K562 (cell line): ENCODE measurements around the gene TCAP. TPM values are rescaled to one million over a fixed set of nuclear protein-coding genes. Genes with fewer than 3 reads are reported as not detected.

Experiments
- BHLHE40 ChIP-seq: IDR thresholded peaks from 2 replicates; pipeline ENCODE4 v1.6.1; 2011; ENCODE audit warnings: low read length, improper control_type of control experiment
- CEBPG ChIP-seq, 3 experiments: fragments of 200-800 bp in 1 of 3; sonication (Bioruptor generic) in 1 of 3; sonication (generic) in 1 of 3; formaldehyde crosslinking in 1 of 3; IDR thresholded peaks in 2 of 3; conservative IDR thresholded peaks in 1 of 3; 2 replicates each; pipeline versions ENCODE4 v1.6.1 to v1.8.0; 2016 to 2022; ENCODE audit warnings: missing compliant biosample characterization in 2 of 3, missing genetic modification characterization in 2 of 3, mild to moderate bottlenecking in 1 of 3, missing genetic modification reagents in 1 of 3
- CTBP1 ChIP-seq: fragments of 450-650 bp; IDR thresholded peaks from 2 replicates; pipeline ENCODE4 v1.6.1; 2016; ENCODE audit warnings: borderline replicate concordance
- CXXC5 ChIP-seq: fragments of 250-450 bp; sonication (Bioruptor Pico); IDR thresholded peaks from 2 replicates; pipeline ENCODE4 v1.8.0; 2022; ENCODE audit warnings: inconsistent platforms, mild to moderate bottlenecking, moderate library complexity
- EP400 ChIP-seq: fragments of 450-650 bp; IDR thresholded peaks from 2 replicates; pipeline ENCODE4 v1.6.1; 2017; ENCODE audit warnings: antibody characterized with exemption, mild to moderate bottlenecking, moderate library complexity
- FOXJ2 ChIP-seq: fragments of 200-800 bp; sonication (Bioruptor generic); IDR thresholded peaks from 2 replicates; pipeline ENCODE4 v1.6.1; 2016; ENCODE audit warnings: missing genetic modification characterization, missing compliant biosample characterization
- KDM1A ChIP-seq, 2 experiments: fragments of 450-650 bp; IDR thresholded peaks; 2 replicates each; pipeline ENCODE4 v1.6.1; 2016; ENCODE audit warnings: mild to moderate bottlenecking in 2 of 2
- MCM3 ChIP-seq: fragments of 450-650 bp; IDR thresholded peaks from 2 replicates; pipeline ENCODE4 v1.6.1; 2016
- MTA3 ChIP-seq: fragments of 450-650 bp; formaldehyde crosslinking; IDR thresholded peaks from 2 replicates; pipeline ENCODE4 v1.6.1; 2017; ENCODE audit warnings: mild to moderate bottlenecking, borderline replicate concordance
- OTX1 ChIP-seq: fragments of 450-650 bp; formaldehyde crosslinking; IDR thresholded peaks from 2 replicates; pipeline ENCODE4 v1.4.0; 2022; ENCODE audit warnings: mild to moderate bottlenecking
- SREBF1 ChIP-seq: fragments of 150-350 bp; IDR thresholded peaks from 2 replicates; pipeline ENCODE4 v1.6.1; 2014; ENCODE audit warnings: antibody characterized with exemption, low read depth, low read length, borderline replicate concordance
- SRF ChIP-seq, 2 experiments: fragments of 250-450, 450-650 bp in 1 of 2; sonication (Bioruptor Pico) in 1 of 2; sonication (generic) in 1 of 2; formaldehyde crosslinking; IDR thresholded peaks; 2 replicates each; pipeline versions ENCODE4 v1.5.0 to v1.5.1; 2020 to 2022; ENCODE audit warnings: mild to moderate bottlenecking in 1 of 2, missing genetic modification reagents in 1 of 2
- SUPT5H ChIP-seq: fragments of 450-650 bp; IDR thresholded peaks from 2 replicates; pipeline ENCODE4 v1.6.1; 2016
- ZC3H4 ChIP-seq: sonication (generic); formaldehyde crosslinking; IDR thresholded peaks from 2 replicates; pipeline ENCODE4 v1.9.0; 2021; ENCODE audit warnings: missing genetic modification reagents, borderline replicate concordance
- ZNF239 ChIP-seq: fragments of 250-450 bp; sonication (Bioruptor Pico); IDR thresholded peaks from 2 replicates; pipeline ENCODE4 v1.4.0; 2020; ENCODE audit warnings: mild to moderate bottlenecking
- ZNF253 ChIP-seq: fragments of 250-450 bp; sonication (Bioruptor Pico); conservative IDR thresholded peaks from 2 replicates; pipeline ENCODE4 v1.6.1; 2021; ENCODE audit warnings: mild to moderate bottlenecking
- ZNF764 ChIP-seq: fragments of 250-450 bp; sonication (Bioruptor Pico); IDR thresholded peaks from 2 replicates; pipeline ENCODE4 v1.4.0; 2020; ENCODE audit warnings: low read depth, mild to moderate bottlenecking, moderate library complexity
- ZZZ3 ChIP-seq: fragments of 450-650 bp; IDR thresholded peaks from 2 replicates; pipeline ENCODE4 v1.6.1; 2016; ENCODE audit warnings: antibody characterized with exemption, mild to moderate bottlenecking, moderate library complexity
- polyA plus RNA-seq, 8 experiments: library from polyadenylated mRNA; depleted of rRNA in 4 of 8; stranded (reverse) in 5 of 8; unstranded in 3 of 8; fragments of >200 nt; fragmentation: Nextera tagmentation in 2 of 8; fragmentation: Illumina TruSeq in 1 of 8; extraction: Ambion mirVana in 2 of 8; extraction: Trizol in 1 of 8; gene quantifications; 2 replicates each; pipeline versions ENCODE4 v1.2.1 to v1.2.3, GENCODE V29; 2011 to 2014; ENCODE audit warnings: inconsistent platforms in 1 of 8, missing spikeins in 1 of 8
- total RNA-seq, 7 experiments: library from RNA; depleted of rRNA in 6 of 7; stranded (reverse); fragments of >200 nt in 6 of 7; fragmentation: Illumina TruSeq in 2 of 7; extraction: Trizol in 2 of 7; gene quantifications; 2 replicates each; pipeline versions ENCODE4 v1.2.1 to v1.2.3, GENCODE V29; 2011 to 2021; ENCODE audit warnings: low replicate concordance in 1 of 7
- TF ChIP-seq, protein P1 (sequence below): fragments of 450-650 bp; IDR thresholded peaks from 2 replicates; pipeline ENCODE4 v1.7.1; 2018; ENCODE audit warnings: mild to moderate bottlenecking, low read depth; ENCODE audit not compliant: partially characterized antibody
- TF ChIP-seq, protein P2 (sequence below): fragments of 450-650 bp; IDR thresholded peaks from 2 replicates; pipeline ENCODE4 v1.6.1; 2014; ENCODE audit warnings: low read depth, mild to moderate bottlenecking, moderate library complexity, borderline replicate concordance

Gene TCAP
- total and polyA plus RNA-seq, 9 of the 15 experiments (the other 6 are each of a cell fraction or from before 2014, with no cell fraction given) = 0.33 to 1.4 (median 0.82) TPM; not detected in 2

DNA sequence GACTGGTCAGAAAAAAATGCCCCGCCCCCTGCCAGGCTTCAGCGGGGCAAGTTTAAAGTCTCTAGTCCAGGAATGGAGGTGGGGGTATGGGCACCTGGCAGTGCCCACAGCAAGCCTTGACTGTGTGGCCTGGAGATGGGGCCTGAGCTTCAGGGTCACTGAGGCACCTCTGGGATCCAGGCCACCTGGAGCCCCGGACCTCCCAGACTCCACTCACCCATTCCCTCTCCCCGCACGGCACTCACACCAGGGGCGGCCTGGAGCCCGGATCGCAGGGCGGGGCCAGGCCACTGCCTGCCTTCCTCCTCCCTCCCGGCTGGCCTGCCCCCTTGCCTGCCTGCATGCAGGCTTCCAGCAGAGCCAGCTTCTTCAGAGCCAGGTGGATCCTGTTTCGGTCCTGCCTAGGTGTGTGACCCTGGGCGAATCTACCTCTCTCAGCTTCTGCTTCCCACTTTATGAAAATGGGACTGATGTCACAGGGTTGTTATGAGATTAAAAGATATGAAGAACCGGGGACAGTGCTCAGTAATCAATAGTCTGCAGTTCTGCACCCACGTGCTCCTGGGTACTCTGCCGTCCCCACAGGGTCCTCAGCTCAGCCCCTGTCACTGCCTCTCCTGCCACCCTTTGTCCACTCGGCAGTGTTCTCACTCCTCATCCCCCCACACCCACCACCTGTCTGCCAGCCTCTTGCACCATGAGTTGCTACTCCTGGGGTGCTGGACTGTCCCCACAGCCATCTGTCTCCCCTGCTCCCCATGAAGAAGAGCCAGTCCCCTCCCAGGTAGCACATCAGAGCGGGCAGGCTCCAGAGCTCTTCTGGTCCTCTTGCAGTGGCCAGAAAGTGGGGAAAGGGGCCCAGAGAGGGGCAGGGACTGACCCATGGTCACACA is 1.2 kb upstream of the TCAP start (continued):
- TF ChIP-seq, protein P1, sequence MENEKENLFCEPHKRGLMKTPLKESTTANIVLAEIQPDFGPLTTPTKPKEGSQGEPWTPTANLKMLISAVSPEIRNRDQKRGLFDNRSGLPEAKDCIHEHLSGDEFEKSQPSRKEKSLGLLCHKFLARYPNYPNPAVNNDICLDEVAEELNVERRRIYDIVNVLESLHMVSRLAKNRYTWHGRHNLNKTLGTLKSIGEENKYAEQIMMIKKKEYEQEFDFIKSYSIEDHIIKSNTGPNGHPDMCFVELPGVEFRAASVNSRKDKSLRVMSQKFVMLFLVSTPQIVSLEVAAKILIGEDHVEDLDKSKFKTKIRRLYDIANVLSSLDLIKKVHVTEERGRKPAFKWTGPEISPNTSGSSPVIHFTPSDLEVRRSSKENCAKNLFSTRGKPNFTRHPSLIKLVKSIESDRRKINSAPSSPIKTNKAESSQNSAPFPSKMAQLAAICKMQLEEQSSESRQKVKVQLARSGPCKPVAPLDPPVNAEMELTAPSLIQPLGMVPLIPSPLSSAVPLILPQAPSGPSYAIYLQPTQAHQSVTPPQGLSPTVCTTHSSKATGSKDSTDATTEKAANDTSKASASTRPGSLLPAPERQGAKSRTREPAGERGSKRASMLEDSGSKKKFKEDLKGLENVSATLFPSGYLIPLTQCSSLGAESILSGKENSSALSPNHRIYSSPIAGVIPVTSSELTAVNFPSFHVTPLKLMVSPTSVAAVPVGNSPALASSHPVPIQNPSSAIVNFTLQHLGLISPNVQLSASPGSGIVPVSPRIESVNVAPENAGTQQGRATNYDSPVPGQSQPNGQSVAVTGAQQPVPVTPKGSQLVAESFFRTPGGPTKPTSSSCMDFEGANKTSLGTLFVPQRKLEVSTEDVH = no peak
- TF ChIP-seq SUPT5H = 0 out of 2 replicates have a peak, but pooled peaks have one; percentile 53
- peak; percentile 49; the same call in 1 of the 2 replicates for TF ChIP-seq CTBP1
- TF ChIP-seq MTA3 = 0 out of 2 replicates have a peak, but pooled peaks have one; percentile 39
- TF ChIP-seq ZC3H4 (CRISPR knock-in tag) = no peak
- TF ChIP-seq CXXC5 (CRISPR knock-in tag) = 0 out of 2 replicates have a peak, but pooled peaks have one; percentile 11
- TF ChIP-seq MCM3 = no peak
- TF ChIP-seq ZNF764 (CRISPR knock-in tag) = no peak
- no peak for TF ChIP-seq EP400
- TF ChIP-seq ZZZ3 = no peak
- TF ChIP-seq SREBF1 = no peak
- TF ChIP-seq OTX1 (CRISPR knock-in tag) = no peak
- no peak for TF ChIP-seq ZNF239 (CRISPR knock-in tag)
- TF ChIP-seq, protein P2, sequence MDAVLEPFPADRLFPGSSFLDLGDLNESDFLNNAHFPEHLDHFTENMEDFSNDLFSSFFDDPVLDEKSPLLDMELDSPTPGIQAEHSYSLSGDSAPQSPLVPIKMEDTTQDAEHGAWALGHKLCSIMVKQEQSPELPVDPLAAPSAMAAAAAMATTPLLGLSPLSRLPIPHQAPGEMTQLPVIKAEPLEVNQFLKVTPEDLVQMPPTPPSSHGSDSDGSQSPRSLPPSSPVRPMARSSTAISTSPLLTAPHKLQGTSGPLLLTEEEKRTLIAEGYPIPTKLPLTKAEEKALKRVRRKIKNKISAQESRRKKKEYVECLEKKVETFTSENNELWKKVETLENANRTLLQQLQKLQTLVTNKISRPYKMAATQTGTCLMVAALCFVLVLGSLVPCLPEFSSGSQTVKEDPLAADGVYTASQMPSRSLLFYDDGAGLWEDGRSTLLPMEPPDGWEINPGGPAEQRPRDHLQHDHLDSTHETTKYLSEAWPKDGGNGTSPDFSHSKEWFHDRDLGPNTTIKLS = no peak
- TF ChIP-seq ZNF253 = no peak
- peak in 1 of 2 experiments; percentile 38; a peak in 2 of 4 replicates for TF ChIP-seq KDM1A (IDR thresholded peaks at IDR 0.05)
- TF ChIP-seq FOXJ2 (tag) = no peak
- no peak for TF ChIP-seq CEBPG (CRISPR knock-in tag; IDR thresholded peaks at IDR 0.05)
- TF ChIP-seq CEBPG (tag; conservative IDR thresholded peaks at IDR 0.05 in 1 of 2, IDR thresholded peaks at IDR 0.05 in 1 of 2) = no peak
- 0 out of 2 replicates have a peak, but pooled peaks have one; percentile 10 for TF ChIP-seq BHLHE40
- TF ChIP-seq SRF (CRISPR knock-in tag; IDR thresholded peaks at IDR 0.05) = peak in 1 of 2 experiments; percentile 26; a peak in 1 of 4 replicates
